SK-MEL-5 (cell line): Measurements from ENCODE around the gene FOSL2. TPM values are rescaled to one million over a fixed set of nuclear protein-coding genes. Genes with fewer than 3 reads are reported as not detected.

Experiments
- small RNA-seq, 2 experiments: library from RNA; depleted of rRNA; stranded (forward); fragments of <200 nt; gene quantifications; one replicate each; pipeline ENCODE3, GENCODE V24; 2014
- total RNA-seq: library from RNA; depleted of rRNA; stranded (reverse); fragments of >200 nt; shearing (Covaris generic); gene quantifications from 2 replicates; pipeline ENCODE4 v1.2.3, GENCODE V29; 2014; rRNA removed

The FOSL2 gene
- total RNA-seq, 1 experiment from 2014 or later: 16.8 TPM

Small RNAs within 50 kb of the gene (small RNA-seq; reads per million reads assigned to genes)
- gene AC104695.3: 0 to 0.02 reads per million in 2 experiments
- gene SNRPGP7: 0 reads per million in 2 experiments

Other genes starting within 250 kb of the FOSL2 start
- gene PLB1, start 103.2 kb downstream of the FOSL2 start, total RNA-seq: 7.0 and 7.4 TPM in 2 replicates